Measurements from ENCODE around the gene ZNF853. TPM values are rescaled to one million over a fixed set of nuclear protein-coding genes. Genes with fewer than 3 reads are reported as not detected.
"Not testable (repeated sequence)": the region's sequence is repeated elsewhere in the genome, so short reads cannot be mapped to it uniquely, and the experiment has no call there.

The ZNF853 gene
- total RNA-seq (2012; rRNA removed): under 0.01 and 0.22 TPM in 2 replicates

GRCh38 chr7:6614953-6615722 is at the start of gene ZNF853:
TSS of gene ZNF853 (plus strand) at chr7:6615610. CDS start at chr7:6616175, 565 bp downstream.
- peaks cover 33% of the 10 kb centered on the region for H3K27me3 ChIP-seq (ENCODE audit: control insufficient read depth, insufficient read depth, low read length)
- H3K4me3 ChIP-seq (ENCODE audit: low read length): peak within 1 kb of the TSS; percentile 64
- H3K9me3 ChIP-seq (replicated peaks; ENCODE audit: low read length): no peaks in the 10 kb centered on the region
- peak within 1 kb of the TSS; percentile 30 for H3K9ac ChIP-seq (ENCODE audit: low read depth, low read length)
- peaks cover 3% of the 10 kb centered on the region for H3K4me1 ChIP-seq (ENCODE audit: control insufficient read depth, insufficient read depth, low read length)
- H3K4me2 ChIP-seq (ENCODE audit: low read length): peak within 1 kb of the TSS; percentile 80
- no peaks in the 10 kb centered on the region for H3K36me3 ChIP-seq (ENCODE audit: insufficient read depth, low read length)

GRCh38 chr7:6565655-6566054 is 49.8 kb upstream of the ZNF853 start:
- Histone ChIP-seq H3K27me3 (ENCODE audit: control insufficient read depth, insufficient read depth, low read length) (no peaks in the 10 kb centered on the region), H3K4me3 (ENCODE audit: low read length) (no peak overlapping the region), H3K9me3 (replicated peaks; ENCODE audit: low read length) (no peaks in the 10 kb centered on the region), H3K4me1 (ENCODE audit: control insufficient read depth, insufficient read depth, low read length) (no peaks in the 10 kb centered on the region), H3K4me2 (ENCODE audit: low read length) (no peak overlapping the region), H3K9ac (ENCODE audit: low read depth, low read length) (no peak overlapping the region), H3K36me3 (ENCODE audit: insufficient read depth, low read length) (no peaks in the 10 kb centered on the region)

- Histone ChIP-seq H3K4me3 (ENCODE audit: low read length) (no peak overlapping the region), H3K27me3 (ENCODE audit: control insufficient read depth, insufficient read depth, low read length) (no peaks in the 10 kb centered on the region)
Measured at GRCh38 chr7:6567886-6568285, 47.5 kb upstream of the ZNF853 start.

GRCh38 chr7:6571160-6571779 is 44.1 kb upstream of the ZNF853 start:
- H3K4me2 ChIP-seq (ENCODE audit: low read length): no peak overlapping the region
- peaks cover under 1% of the 10 kb centered on the region for H3K4me1 ChIP-seq (ENCODE audit: control insufficient read depth, insufficient read depth, low read length)
- H3K9ac ChIP-seq (ENCODE audit: low read depth, low read length): no peak overlapping the region
- no peaks in the 10 kb centered on the region for H3K9me3 ChIP-seq (replicated peaks; ENCODE audit: low read length)
- no peak overlapping the region for H3K4me3 ChIP-seq (ENCODE audit: low read length)
- H3K27me3 ChIP-seq (ENCODE audit: control insufficient read depth, insufficient read depth, low read length): no peaks in the 10 kb centered on the region
- H3K36me3 ChIP-seq (ENCODE audit: insufficient read depth, low read length): no peaks in the 10 kb centered on the region

More at GRCh38 chr7:6567886-6568285, 47.5 kb upstream of the ZNF853 start:
- Histone ChIP-seq H3K36me3 (ENCODE audit: insufficient read depth, low read length) (no peaks in the 10 kb centered on the region), H3K4me2 (ENCODE audit: low read length) (no peak overlapping the region), H3K4me1 (ENCODE audit: control insufficient read depth, insufficient read depth, low read length) (no peaks in the 10 kb centered on the region), H3K9ac (ENCODE audit: low read depth, low read length) (no peak overlapping the region), H3K9me3 (replicated peaks; ENCODE audit: low read length) (no peaks in the 10 kb centered on the region)

- Histone ChIP-seq H3K27me3 (ENCODE audit: control insufficient read depth, insufficient read depth, low read length) (no peaks in the 10 kb centered on the region), H3K9ac (ENCODE audit: low read depth, low read length) (no peak overlapping the region), H3K4me1 (ENCODE audit: control insufficient read depth, insufficient read depth, low read length) (peaks cover 6% of the 10 kb centered on the region), H3K36me3 (ENCODE audit: insufficient read depth, low read length) (peaks cover 2% of the 10 kb centered on the region), H3K4me3 (ENCODE audit: low read length) (no peak overlapping the region), H3K4me2 (ENCODE audit: low read length) (no peak overlapping the region), H3K9me3 (replicated peaks; ENCODE audit: low read length) (no peaks in the 10 kb centered on the region)
Measured at GRCh38 chr7:6575281-6576023, 40.0 kb upstream of the ZNF853 start.

- H3K9ac ChIP-seq (ENCODE audit: low read depth, low read length): no peak overlapping the region
- peak overlapping the region; percentile 33 for H3K4me3 ChIP-seq (ENCODE audit: low read length)
- peak overlapping the region; percentile 90 for H3K4me2 ChIP-seq (ENCODE audit: low read length)
- H3K27me3 ChIP-seq (ENCODE audit: control insufficient read depth, insufficient read depth, low read length): no peaks in the 10 kb centered on the region
- peaks cover 6% of the 10 kb centered on the region for H3K4me1 ChIP-seq (ENCODE audit: control insufficient read depth, insufficient read depth, low read length)
- peaks cover 2% of the 10 kb centered on the region for H3K36me3 ChIP-seq (ENCODE audit: insufficient read depth, low read length)
- no peaks in the 10 kb centered on the region for H3K9me3 ChIP-seq (replicated peaks; ENCODE audit: low read length)
Measured at GRCh38 chr7:6576024-6576866, 39.2 kb upstream of the ZNF853 start.

- peak overlapping the region; percentile 98 for H3K9ac ChIP-seq (ENCODE audit: low read depth, low read length)
- H3K9me3 ChIP-seq (replicated peaks; ENCODE audit: low read length); H3K36me3 ChIP-seq (ENCODE audit: insufficient read depth, low read length); H3K4me1 ChIP-seq (ENCODE audit: control insufficient read depth, insufficient read depth, low read length); H3K27me3 ChIP-seq (ENCODE audit: control insufficient read depth, insufficient read depth, low read length): not testable (repeated sequence)
- H3K4me3 ChIP-seq (ENCODE audit: low read length): peak overlapping the region; percentile 96
- peak overlapping the region; percentile 90 for H3K4me2 ChIP-seq (ENCODE audit: low read length)
Measured at GRCh38 chr7:6576867-6577368, 38.5 kb upstream of the ZNF853 start.

- peaks cover 6% of the 10 kb centered on the region for H3K4me1 ChIP-seq (ENCODE audit: control insufficient read depth, insufficient read depth, low read length)
- H3K27me3 ChIP-seq (ENCODE audit: control insufficient read depth, insufficient read depth, low read length): no peaks in the 10 kb centered on the region
- H3K4me3 ChIP-seq (ENCODE audit: low read length): peak within 1 kb of the TSS; percentile 96
- H3K9me3 ChIP-seq (replicated peaks; ENCODE audit: low read length): no peaks in the 10 kb centered on the region
- H3K4me2 ChIP-seq (ENCODE audit: low read length): peak within 1 kb of the TSS; percentile 90
- peaks cover 2% of the 10 kb centered on the region for H3K36me3 ChIP-seq (ENCODE audit: insufficient read depth, low read length)
- peak within 1 kb of the TSS; percentile 98 for H3K9ac ChIP-seq (ENCODE audit: low read depth, low read length)
Measured at GRCh38 chr7:6577369-6578113, 37.9 kb upstream of the ZNF853 start, which contains the start of gene ZDHHC4. TSS of gene ZDHHC4 (plus strand) at chr7:6577454. CDS start at chr7:6580562, 3,108 bp downstream.

- Histone ChIP-seq H3K4me3 (ENCODE audit: low read length) (peak overlapping the region; percentile 96), H3K4me2 (ENCODE audit: low read length) (peak overlapping the region; percentile 90), H3K9ac (ENCODE audit: low read depth, low read length) (peak overlapping the region; percentile 98), H3K9me3 (replicated peaks; ENCODE audit: low read length) (no peaks in the 10 kb centered on the region), H3K4me1 (ENCODE audit: control insufficient read depth, insufficient read depth, low read length) (peaks cover 6% of the 10 kb centered on the region), H3K27me3 (ENCODE audit: control insufficient read depth, insufficient read depth, low read length) (no peaks in the 10 kb centered on the region), H3K36me3 (ENCODE audit: insufficient read depth, low read length) (peaks cover 8% of the 10 kb centered on the region)
Measured at GRCh38 chr7:6578114-6579084, 37.0 kb upstream of the ZNF853 start.
